H1 (cell line): ENCODE measurements around the gene STRIT1. TPM values are rescaled to one million over a fixed set of nuclear protein-coding genes. Genes with fewer than 3 reads are reported as not detected.

Experiments used
- CTCF ChIA-PET: fragments of 300-600 bp; sonication (Branson Sonifier 250); formaldehyde crosslinking; loops from one replicate; lab custom pipeline; 2021; ENCODE audit not compliant: partially characterized antibody; lab: Charles Lee
- POLR2A ChIA-PET: fragments of 300-600 bp; sonication (Branson Sonifier 250); formaldehyde crosslinking; loops from one replicate; lab custom pipeline; 2021; ENCODE audit warnings: inconsistent platforms; ENCODE audit not compliant: partially characterized antibody; lab: Charles Lee
- DNase-seq, 2 experiments: peaks; one replicate each; pipeline versions ENCODE4 v3.0.0 to v3.0.0-alpha.2; 2010 to 2022; ENCODE audit warnings: low spot score in 2 of 2, low read depth in 1 of 2, mixed read lengths in 1 of 2
- FAIRE-seq: peaks from 2 replicates; lab custom pipeline; 2011; peaks lifted over from hg19 to GRCh38; lab: Jason Lieb, UNC
- H2AFZ ChIP-seq: 2 replicates; pipeline ENCODE4 v1.8.1; 2012; ENCODE audit warnings: low read length, inconsistent platforms
- H2AK5ac ChIP-seq: 2 replicates; pipeline ENCODE4 v1.6.1; 2013; ENCODE audit warnings: low read depth, low read length
- H2BK120ac ChIP-seq: replicated peaks from 2 replicates; pipeline ENCODE3; 2013; ENCODE audit warnings: low read depth, low read length, inconsistent platforms
- H2BK12ac ChIP-seq: 2 replicates; pipeline ENCODE4 v1.6.1; 2013; ENCODE audit warnings: low read depth, low read length
- H2BK15ac ChIP-seq: 2 replicates; pipeline ENCODE4 v1.6.1; 2013; ENCODE audit warnings: low read length
- H2BK20ac ChIP-seq: 2 replicates; pipeline ENCODE4 v1.6.1; 2013; ENCODE audit warnings: low read length
- H2BK5ac ChIP-seq: 2 replicates; pipeline ENCODE4 v1.6.1; 2013; ENCODE audit warnings: low read depth, low read length
- H3K14ac ChIP-seq: 2 replicates; pipeline ENCODE4 v1.6.1; 2013; ENCODE audit warnings: inconsistent platforms; ENCODE audit not compliant: insufficient read length
- H3K18ac ChIP-seq: 2 replicates; pipeline ENCODE4 v1.6.1; 2013; ENCODE audit warnings: low read length; ENCODE audit errors: extremely low read depth
- H3K23ac ChIP-seq: 2 replicates; pipeline ENCODE4 v1.6.1; 2013; ENCODE audit warnings: inconsistent platforms; ENCODE audit not compliant: insufficient read length
- H3K23me2 ChIP-seq: 2 replicates; pipeline ENCODE4 v1.6.1; 2013; ENCODE audit warnings: low read depth, low read length
- H3K27ac ChIP-seq: 2 replicates; pipeline ENCODE4 v1.6.1; 2011; ENCODE audit warnings: low read depth, low read length, inconsistent platforms
- H3K27me3 ChIP-seq, 4 experiments: replicated peaks in 1 of 4; 1 replicate in 1 of 4; 2 replicates in 3 of 4; pipeline versions ENCODE4 v1.6.1 to v1.8.1; 2011 to 2013; ENCODE audit warnings: low read length in 3 of 4, mild to moderate bottlenecking in 3 of 4, inconsistent platforms in 2 of 4, mixed read lengths in 2 of 4, moderate library complexity in 1 of 4; ENCODE audit not compliant: control insufficient read depth in 3 of 4, insufficient read depth in 3 of 4; ENCODE audit errors: extremely low read depth in 1 of 4
- H3K36me3 ChIP-seq, 4 experiments: 2 replicates each; pipeline versions ENCODE4 v1.6.1 to v1.8.1; 2011 to 2013; ENCODE audit warnings: mild to moderate bottlenecking in 4 of 4, low read length in 3 of 4, moderate library complexity in 2 of 4, control low read depth in 1 of 4, inconsistent platforms in 1 of 4; ENCODE audit not compliant: insufficient read depth in 4 of 4, control insufficient read depth in 2 of 4
- H3K4ac ChIP-seq: replicated peaks from 2 replicates; pipeline ENCODE3; 2013; ENCODE audit warnings: low read length, low read depth, mixed read lengths, inconsistent platforms; ENCODE audit not compliant: insufficient read length
- H3K4me1 ChIP-seq, 4 experiments: replicated peaks in 1 of 4; 1 replicate in 1 of 4; 2 replicates in 3 of 4; pipeline versions ENCODE4 v1.6.1 to v1.8.1; 2011 to 2013; ENCODE audit warnings: low read length in 3 of 4, inconsistent platforms in 2 of 4, mixed read lengths in 1 of 4; ENCODE audit not compliant: insufficient read depth in 4 of 4, control insufficient read depth in 3 of 4
- H3K4me2 ChIP-seq, 2 experiments: 2 replicates each; pipeline versions ENCODE4 v1.6.1 to v1.8.1; 2011 to 2013; ENCODE audit warnings: low read depth in 2 of 2, low read length in 2 of 2, control low read depth in 1 of 2, inconsistent platforms in 1 of 2, mild to moderate bottlenecking in 1 of 2; ENCODE audit not compliant: insufficient read depth in 1 of 2
- H3K4me3 ChIP-seq, 4 experiments: fragments of 200-600, 300-600 bp in 1 of 4; sonication (generic), shearing (Covaris generic), sonication (Bioruptor Twin) in 1 of 4; 2 replicates each; pipeline versions ENCODE4 v1.5.1 to v1.8.1; 2011 to 2016; ENCODE audit warnings: low read length in 4 of 4, low read depth in 3 of 4, control low read depth in 2 of 4, inconsistent platforms in 2 of 4, mild to moderate bottlenecking in 2 of 4, mixed read lengths in 1 of 4, moderate library complexity in 1 of 4; ENCODE audit not compliant: insufficient read depth in 2 of 4; ENCODE audit errors: extremely low read depth in 1 of 4
- H3K56ac ChIP-seq: replicated peaks from 2 replicates; pipeline ENCODE3; 2013; ENCODE audit warnings: low read depth, mild to moderate bottlenecking, mixed read lengths, low read length, inconsistent platforms; ENCODE audit not compliant: insufficient read length
- H3K79me1 ChIP-seq: 2 replicates; pipeline ENCODE4 v1.6.1; 2013; ENCODE audit warnings: low read depth, low read length, control low read depth
- H3K79me2 ChIP-seq, 2 experiments: 2 replicates each; pipeline versions ENCODE4 v1.6.1 to v1.8.1; 2012 to 2013; ENCODE audit warnings: low read length in 2 of 2, mild to moderate bottlenecking in 2 of 2, inconsistent platforms in 1 of 2; ENCODE audit not compliant: insufficient read depth in 2 of 2, control insufficient read depth in 1 of 2
- H3K9ac ChIP-seq, 4 experiments: replicated peaks in 1 of 4; 1 replicate in 1 of 4; 2 replicates in 3 of 4; pipeline versions ENCODE4 v1.6.1 to v1.8.1; 2011 to 2013; ENCODE audit warnings: low read depth in 3 of 4, low read length in 3 of 4, control low read depth in 2 of 4, mild to moderate bottlenecking in 2 of 4, moderate library complexity in 2 of 4, inconsistent platforms in 1 of 4; ENCODE audit errors: extremely low read depth in 1 of 4
- H3K9me3 ChIP-seq, 2 experiments: 2 replicates each; pipeline versions ENCODE4 v1.6.1 to v1.8.1; 2012 to 2013; ENCODE audit warnings: mild to moderate bottlenecking in 2 of 2, moderate library complexity in 2 of 2, control low read depth in 1 of 2, inconsistent platforms in 1 of 2, low read depth in 1 of 2, low read length in 1 of 2, mixed read lengths in 1 of 2; ENCODE audit not compliant: insufficient read depth in 2 of 2
- H4K20me1 ChIP-seq, 2 experiments: replicated peaks in 1 of 2; 2 replicates each; pipeline versions ENCODE3 to v1.8.1; 2011 to 2013; ENCODE audit warnings: inconsistent platforms in 2 of 2, low read length in 2 of 2, mild to moderate bottlenecking in 1 of 2; ENCODE audit not compliant: insufficient read depth in 2 of 2, control insufficient read depth in 1 of 2
- H4K5ac ChIP-seq: 2 replicates; pipeline ENCODE4 v1.6.1; 2013; ENCODE audit warnings: low read length, low read depth, mixed read lengths, inconsistent platforms; ENCODE audit not compliant: insufficient read length
- H4K8ac ChIP-seq: 2 replicates; pipeline ENCODE4 v1.8.0; 2013; ENCODE audit warnings: mild to moderate bottlenecking, moderate library complexity, low read length, inconsistent platforms; ENCODE audit not compliant: insufficient read depth; ENCODE audit errors: extremely low read depth
- H4K91ac ChIP-seq: replicated peaks from 2 replicates; pipeline ENCODE3; 2013; ENCODE audit warnings: low read length, mixed read lengths, inconsistent platforms; ENCODE audit not compliant: insufficient read length
- TEAD4 ChIP-seq: IDR thresholded peaks from 2 replicates; pipeline ENCODE4 v1.6.1; 2012; ENCODE audit warnings: low read depth, low read length, inconsistent platforms, mixed read lengths
- WGBS, 2 experiments: shearing (Covaris generic) in 1 of 2; methylation state at CpG; one replicate each; pipeline versions ENCODE4 v1.1.6 to v1.1.7; 2013 to 2015; ENCODE audit warnings: low lambda C conversion rate in 2 of 2, mixed read lengths in 2 of 2, inconsistent platforms in 1 of 2, low coverage in 1 of 2, missing lambda C conversion rate in 1 of 2; ENCODE audit not compliant: insufficient replicate concordance in 2 of 2, insufficient coverage in 1 of 2, insufficient read length in 1 of 2; ENCODE audit errors: extremely low coverage in 1 of 2, missing lambda C conversion rate in 1 of 2; 5-methylcytosine and 5-hydroxymethylcytosine counted together
- polyA plus RNA-seq, 7 experiments: library from polyadenylated mRNA; depleted of rRNA in 3 of 7; stranded (reverse) in 5 of 7; unstranded in 2 of 7; fragments of >200 nt in 5 of 7; fragments of 200-250 nt in 2 of 7; gene quantifications; 1 replicate in 5 of 7; 2 replicates in 1 of 7; 4 replicates in 1 of 7; pipeline versions ENCODE4 v1.2.1 to v1.2.3, GENCODE V29; 2011 to 2013; ENCODE audit warnings: missing spikeins in 2 of 7, mixed read lengths in 2 of 7
- total RNA-seq: library from RNA; stranded (reverse); fragmentation: NEBNext Ultra II Directional; extraction: Animal tissue kit (Norgen Biotek cat#: 25700); gene quantifications from 2 replicates; pipeline ENCODE4 v1.2.1, GENCODE V29; 2021

The STRIT1 gene
- total and polyA plus RNA-seq, 2 of the 8 experiments (the other 6 are each of a cell fraction or from before 2014, with no cell fraction given) = 0.15 to 0.47 TPM

GRCh38 chr3:155241579-155241978, 51.9 kb downstream of the STRIT1 start:
- H3K23me2 ChIP-seq = no peaks in the 10 kb centered on the region; the same call in 1 of the 2 replicates
- H4K20me1 ChIP-seq = no peaks in the 10 kb centered on the region
- H2BK20ac ChIP-seq = no peak overlapping the region
- no peak overlapping the region for H3K4me3 ChIP-seq
- H3K9me3 ChIP-seq = peaks cover 0 to 12% of the 10 kb centered on the region in 2 experiments; a peak in 2 of 4 replicates
- no peak overlapping the region for H3K4ac ChIP-seq
- H3K23ac ChIP-seq = no peak overlapping the region
- no peak overlapping the region for H2BK120ac ChIP-seq
- H3K18ac ChIP-seq = no peak overlapping the region
- no peaks in the 10 kb centered on the region for H3K79me2 ChIP-seq
- no peak overlapping the region for H2BK15ac ChIP-seq
- no peak overlapping the region for H3K27ac ChIP-seq
- no peak overlapping the region for H2BK5ac ChIP-seq
- ChIA-PET CTCF (interaction anchor here (1.3 kb wide), 1 partner anchor 9 kb away, joined by 3 read pairs; no protein-coding TSS in a partner anchor), POLR2A (no interaction called here)
- H3K4me2 ChIP-seq = no peak overlapping the region
- no peak overlapping the region for H3K9ac ChIP-seq
- no peaks in the 10 kb centered on the region for H3K79me1 ChIP-seq
- H3K27me3 ChIP-seq = no peaks in the 10 kb centered on the region
- peaks cover 0 to 3% (median 0%) of the 10 kb centered on the region in 4 experiments; a peak in 2 of 8 replicates for H3K36me3 ChIP-seq
- no peak overlapping the region for H2AK5ac ChIP-seq
- H4K5ac ChIP-seq = no peak overlapping the region
- H4K8ac ChIP-seq = no peak overlapping the region
- WGBS, 2 experiments = 96% methylated on average over 4 of the region's 4 CpGs; no CpG with 5 or more reads in 1 of the 2 experiments
- FAIRE-seq = no peak
- DNase-seq = no peak
- H3K4me1 ChIP-seq = no peaks in the 10 kb centered on the region
- H4K91ac ChIP-seq = no peak overlapping the region
- H2BK12ac ChIP-seq = no peak overlapping the region
- no peak overlapping the region for H2AFZ ChIP-seq
- no peak overlapping the region for H3K56ac ChIP-seq
- H3K14ac ChIP-seq = no peak overlapping the region
- no peak for TF ChIP-seq TEAD4
